Measurements from ENCODE around the gene SLC35F4.

The SLC35F4 gene

DNA sequence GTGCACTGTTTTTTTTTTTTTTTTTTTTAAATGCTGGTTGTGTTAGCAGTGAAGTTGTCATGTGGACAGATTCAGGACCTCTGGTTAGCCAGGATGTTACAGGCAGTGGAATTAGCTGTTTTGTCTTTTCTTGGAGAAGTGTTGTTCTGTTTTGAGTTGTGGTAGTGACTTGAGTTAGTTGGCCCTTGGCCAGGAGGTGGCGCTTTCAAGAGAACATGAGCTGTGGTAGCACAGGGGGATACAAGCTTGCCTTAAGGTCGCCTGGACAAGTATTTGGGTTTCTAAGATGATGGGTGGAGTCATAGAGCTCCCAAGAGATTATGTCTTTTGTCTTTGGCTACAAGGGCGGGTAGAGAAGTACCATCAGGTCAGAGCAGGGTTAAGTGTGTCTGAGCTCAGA is 338.9 kb downstream of the SLC35F4 start:
- Histone ChIP-seq H3K27me3 (ENCODE audit: control insufficient read depth in 2 of 2, insufficient read depth in 2 of 2, low read length in 2 of 2) (no peaks in the 10 kb centered on the region), H3K9ac (ENCODE audit: low read depth in 1 of 2, low read length in 2 of 2) (no peak overlapping the region), H3K36me3 (ENCODE audit: control insufficient read depth in 2 of 2, insufficient read depth in 2 of 2, low read length in 2 of 2) (no peaks in the 10 kb centered on the region), H3K27ac (ENCODE audit: low read depth in 2 of 2, low read length in 2 of 2) (no peak overlapping the region), H3K4me1 (ENCODE audit: control insufficient read depth in 2 of 2, insufficient read depth in 2 of 2, low read length in 2 of 2) (no peaks in the 10 kb centered on the region), H3K4me3 (ENCODE audit: low read length in 2 of 2) (no peak overlapping the region), H3K9me3 (ENCODE audit: control insufficient read depth in 2 of 2, low read length in 2 of 2) (peaks cover 0 to 2% of the 10 kb centered on the region in 2 donors)

- Histone ChIP-seq H3K9ac (ENCODE audit: low read depth in 1 of 2, low read length in 2 of 2) (no peak overlapping the region), H3K27me3 (ENCODE audit: control insufficient read depth in 2 of 2, insufficient read depth in 2 of 2, low read length in 2 of 2) (no peaks in the 10 kb centered on the region), H3K9me3 (ENCODE audit: control insufficient read depth in 2 of 2, low read length in 2 of 2) (no peaks in the 10 kb centered on the region), H3K36me3 (ENCODE audit: control insufficient read depth in 2 of 2, insufficient read depth in 2 of 2, low read length in 2 of 2) (no peaks in the 10 kb centered on the region), H3K4me1 (ENCODE audit: control insufficient read depth in 2 of 2, insufficient read depth in 2 of 2, low read length in 2 of 2) (no peaks in the 10 kb centered on the region), H3K4me3 (ENCODE audit: low read length in 2 of 2) (no peak overlapping the region), H3K27ac (ENCODE audit: low read depth in 2 of 2, low read length in 2 of 2) (no peak overlapping the region)
These were observed 346.8 kb downstream of the SLC35F4 start for GRCh38 chr14:57519043-57519442.
